ENCODE data around the gene MAML2. TPM values are rescaled to one million over a fixed set of nuclear protein-coding genes. Genes with fewer than 3 reads are reported as not detected.

Gene MAML2
- total and polyA plus RNA-seq, 4 donors, result 3.8 to 41.8 (median 13.7) TPM

GRCh38 chr11:96306600-96306932 is 36.4 kb downstream of the MAML2 start:
- 13 to 42% methylated on average over 3 of the region's 3 CpGs for WGBS, 2 donors
- TF ChIP-seq, protein P1, sequence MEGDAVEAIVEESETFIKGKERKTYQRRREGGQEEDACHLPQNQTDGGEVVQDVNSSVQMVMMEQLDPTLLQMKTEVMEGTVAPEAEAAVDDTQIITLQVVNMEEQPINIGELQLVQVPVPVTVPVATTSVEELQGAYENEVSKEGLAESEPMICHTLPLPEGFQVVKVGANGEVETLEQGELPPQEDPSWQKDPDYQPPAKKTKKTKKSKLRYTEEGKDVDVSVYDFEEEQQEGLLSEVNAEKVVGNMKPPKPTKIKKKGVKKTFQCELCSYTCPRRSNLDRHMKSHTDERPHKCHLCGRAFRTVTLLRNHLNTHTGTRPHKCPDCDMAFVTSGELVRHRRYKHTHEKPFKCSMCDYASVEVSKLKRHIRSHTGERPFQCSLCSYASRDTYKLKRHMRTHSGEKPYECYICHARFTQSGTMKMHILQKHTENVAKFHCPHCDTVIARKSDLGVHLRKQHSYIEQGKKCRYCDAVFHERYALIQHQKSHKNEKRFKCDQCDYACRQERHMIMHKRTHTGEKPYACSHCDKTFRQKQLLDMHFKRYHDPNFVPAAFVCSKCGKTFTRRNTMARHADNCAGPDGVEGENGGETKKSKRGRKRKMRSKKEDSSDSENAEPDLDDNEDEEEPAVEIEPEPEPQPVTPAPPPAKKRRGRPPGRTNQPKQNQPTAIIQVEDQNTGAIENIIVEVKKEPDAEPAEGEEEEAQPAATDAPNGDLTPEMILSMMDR (IDR thresholded peaks at IDR 0.05; ENCODE audit: control extremely low read depth, extremely low read depth), result no peak
- H3K9me3 ChIP-seq (ENCODE audit: control insufficient read depth in 4 of 4, insufficient read depth in 3 of 4, low read length in 3 of 4), result no peaks in the 10 kb centered on the region
- no peaks in the 10 kb centered on the region for H3K36me3 ChIP-seq (ENCODE audit: control insufficient read depth in 4 of 4, insufficient read depth in 4 of 4, low read length in 4 of 4)
- no peak for DNase-seq
- peaks cover 5 to 90% (median 42%) of the 10 kb centered on the region in 5 donors for H3K4me1 ChIP-seq (ENCODE audit: control insufficient read depth in 5 of 5, insufficient read depth in 5 of 5, low read length in 5 of 5)
- H3K4me3 ChIP-seq, result no peak overlapping the region
- no peak for ATAC-seq (ENCODE audit: insufficient read depth, low FRiP score)
- peak overlapping the region in 1 of 2 donors; percentile 91 for H3K9ac ChIP-seq (ENCODE audit: insufficient read depth in 1 of 2, low read length in 2 of 2)
- no peaks in the 10 kb centered on the region for H3K27me3 ChIP-seq (ENCODE audit: control insufficient read depth in 3 of 3, insufficient read depth in 3 of 3, low read length in 2 of 3)
- peak overlapping the region; percentile 82 to 97 for H3K27ac ChIP-seq (ENCODE audit: low read depth in 1 of 2, low read length in 1 of 2)

DNA sequence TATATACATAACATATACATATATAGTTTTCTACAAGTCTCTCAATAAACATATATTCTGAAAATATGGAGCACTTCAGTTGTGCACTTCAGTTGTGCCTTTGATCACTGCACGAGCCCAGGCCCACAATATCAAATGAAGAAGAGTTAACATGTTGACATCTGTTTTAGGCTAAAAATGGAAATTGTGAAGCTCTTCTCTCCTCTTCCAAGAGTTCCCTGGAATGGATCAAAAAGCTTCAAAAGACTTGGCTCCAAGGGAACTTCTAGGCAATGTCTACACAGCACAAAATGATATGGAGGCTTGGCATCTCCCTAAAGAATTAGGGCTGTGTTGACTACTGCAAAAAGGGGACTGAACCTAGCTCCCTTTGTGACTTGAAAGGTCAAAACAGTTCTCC is 36.9 kb downstream of the MAML2 start:
- peaks cover 5 to 85% (median 38%) of the 10 kb centered on the region in 5 donors for H3K4me1 ChIP-seq (ENCODE audit: control insufficient read depth in 5 of 5, insufficient read depth in 5 of 5, low read length in 5 of 5)
- H3K27me3 ChIP-seq (ENCODE audit: control insufficient read depth in 3 of 3, insufficient read depth in 3 of 3, low read length in 2 of 3), result no peaks in the 10 kb centered on the region
- peak in 1 of 3 donors; percentile 45 for DNase-seq
- TF ChIP-seq, protein P1 (IDR thresholded peaks at IDR 0.05; ENCODE audit: control extremely low read depth, extremely low read depth), result no peak
- H3K9me3 ChIP-seq (ENCODE audit: control insufficient read depth in 4 of 4, insufficient read depth in 3 of 4, low read length in 3 of 4), result no peaks in the 10 kb centered on the region
- peak overlapping the region; percentile 82 to 97 for H3K27ac ChIP-seq (ENCODE audit: low read depth in 1 of 2, low read length in 1 of 2)
- H3K4me3 ChIP-seq, result no peak overlapping the region
- no peak for ATAC-seq (ENCODE audit: insufficient read depth, low FRiP score)
- 67 to 79% methylated on average over 1 of the region's 1 CpG for WGBS, 2 donors
- peak overlapping the region in 1 of 2 donors; percentile 91 for H3K9ac ChIP-seq (ENCODE audit: insufficient read depth in 1 of 2, low read length in 2 of 2)
- no peaks in the 10 kb centered on the region for H3K36me3 ChIP-seq (ENCODE audit: control insufficient read depth in 4 of 4, insufficient read depth in 4 of 4, low read length in 4 of 4)

DNA sequence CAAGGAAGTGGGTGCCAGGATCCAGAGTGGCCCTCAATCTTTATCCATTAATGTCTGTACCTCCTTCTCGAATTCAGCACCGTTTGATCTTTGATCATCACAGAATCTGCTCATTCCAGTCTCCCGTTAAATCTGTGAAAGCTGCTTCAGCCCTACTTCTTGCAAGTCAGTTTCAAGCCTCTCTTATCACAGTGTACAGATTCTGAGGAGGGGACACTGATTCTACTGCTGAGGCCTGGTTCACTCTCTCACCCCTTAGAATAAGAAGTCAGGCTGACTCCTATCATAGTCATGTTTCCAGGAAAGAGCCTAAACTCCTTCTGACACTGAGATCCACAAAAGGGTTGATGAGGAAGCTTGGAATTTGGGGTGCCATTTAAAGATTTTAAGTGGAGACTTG is 39.0 kb downstream of the MAML2 start:
- Histone ChIP-seq H3K9me3 (ENCODE audit: control insufficient read depth in 4 of 4, insufficient read depth in 3 of 4, low read length in 3 of 4) (no peaks in the 10 kb centered on the region), H3K27ac (ENCODE audit: low read depth in 1 of 2, low read length in 1 of 2) (peak overlapping the region; percentile 26), H3K4me1 (ENCODE audit: control insufficient read depth in 5 of 5, insufficient read depth in 5 of 5, low read length in 5 of 5) (peaks cover 10 to 71% (median 40%) of the 10 kb centered on the region in 5 donors), H3K9ac (ENCODE audit: insufficient read depth in 1 of 2, low read length in 2 of 2) (peak overlapping the region in 1 of 2 donors; percentile 65), H3K4me3 (no peak overlapping the region), H3K36me3 (ENCODE audit: control insufficient read depth in 4 of 4, insufficient read depth in 4 of 4, low read length in 4 of 4) (peaks cover 0 to 4% (median 0%) of the 10 kb centered on the region in 4 donors), H3K27me3 (ENCODE audit: control insufficient read depth in 3 of 3, insufficient read depth in 3 of 3, low read length in 2 of 3) (no peaks in the 10 kb centered on the region)
- DNase-seq, result no peak
- 80 to 81% methylated on average over 3 of the region's 3 CpGs for WGBS, 2 donors
- no peak for ATAC-seq (ENCODE audit: insufficient read depth, low FRiP score)
- TF ChIP-seq, protein P1 (IDR thresholded peaks at IDR 0.05; ENCODE audit: control extremely low read depth, extremely low read depth), result no peak

DNA sequence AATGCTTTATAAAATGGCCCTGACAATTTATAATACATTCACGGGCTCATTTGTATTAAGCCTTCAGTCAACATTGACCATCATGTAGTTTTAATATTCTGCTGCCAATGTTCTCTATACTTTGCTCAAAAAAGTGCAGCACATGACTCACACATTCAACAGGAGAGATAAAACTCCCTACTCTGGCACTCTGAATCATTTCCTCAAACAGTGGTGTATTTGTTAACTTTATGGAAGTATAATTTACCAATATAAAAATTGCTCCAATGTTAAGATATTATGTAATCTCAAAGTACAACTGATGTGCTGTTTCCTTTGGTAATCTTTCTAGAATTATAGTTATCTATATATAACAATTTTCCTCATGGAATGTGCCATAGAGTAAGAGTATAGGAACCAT is 39.9 kb downstream of the MAML2 start:
- ATAC-seq (ENCODE audit: insufficient read depth, low FRiP score), result peak; percentile 43
- Histone ChIP-seq H3K27ac (ENCODE audit: low read depth in 1 of 2, low read length in 1 of 2) (no peak overlapping the region), H3K9ac (ENCODE audit: insufficient read depth in 1 of 2, low read length in 2 of 2) (no peak overlapping the region), H3K4me3 (no peak overlapping the region), H3K9me3 (ENCODE audit: control insufficient read depth in 4 of 4, insufficient read depth in 3 of 4, low read length in 3 of 4) (no peaks in the 10 kb centered on the region), H3K27me3 (ENCODE audit: control insufficient read depth in 3 of 3, insufficient read depth in 3 of 3, low read length in 2 of 3) (no peaks in the 10 kb centered on the region), H3K36me3 (ENCODE audit: control insufficient read depth in 4 of 4, insufficient read depth in 4 of 4, low read length in 4 of 4) (peaks cover 0 to 5% (median 2%) of the 10 kb centered on the region in 4 donors), H3K4me1 (ENCODE audit: control insufficient read depth in 5 of 5, insufficient read depth in 5 of 5, low read length in 5 of 5) (peaks cover 10 to 61% (median 32%) of the 10 kb centered on the region in 5 donors)
- WGBS, 2 donors, result 34 to 72% methylated on average over 1 of the region's 1 CpG
- peak in 2 of 3 donors; percentile 49 to 54 for DNase-seq
- TF ChIP-seq, protein P1 (IDR thresholded peaks at IDR 0.05; ENCODE audit: control extremely low read depth, extremely low read depth), result no peak
